Thyroid gland (tissue), 4 donors: Measurements from ENCODE around the gene MATN1. TPM values are rescaled to one million over a fixed set of nuclear protein-coding genes. Genes with fewer than 3 reads are reported as not detected.

Source experiments
- DNase-seq, 2 donors: peaks; one replicate each; pipeline ENCODE4 v3.0.0-alpha.2; 2019
- H3K27ac ChIP-seq, 3 donors: fragments of 200-600 bp; sonication (generic); 1 replicate in 2 of 3; 2 replicates in 1 of 3; pipeline ENCODE4 v1.5.1; 2016 to 2019; ENCODE audit warnings: mild to moderate bottlenecking in 1 of 3, moderate library complexity in 1 of 3
- H3K27me3 ChIP-seq: fragments of 200-600 bp; sonication (generic); one replicate; pipeline ENCODE4 v1.5.1; 2019
- H3K36me3 ChIP-seq, 2 donors: fragments of 200-600 bp; sonication (generic); one replicate each; pipeline ENCODE4 v1.5.1; 2016 to 2019
- H3K4me1 ChIP-seq, 2 donors: fragments of 200-600 bp; sonication (generic); one replicate each; pipeline ENCODE4 v1.5.1; 2017 to 2019
- H3K4me3 ChIP-seq, 3 donors: fragments of 200-600 bp; sonication (generic); replicated peaks in 1 of 3; 1 replicate in 2 of 3; 2 replicates in 1 of 3; pipeline ENCODE4 v1.5.1; 2016; ENCODE audit warnings: mild to moderate bottlenecking in 1 of 3
- H3K9me3 ChIP-seq: fragments of 200-600 bp; sonication (generic); one replicate; pipeline ENCODE4 v1.5.1; 2017
- CTCF ChIP-seq, 6 experiments: fragments of 200-600 bp in 3 of 6; fragments of 450-650 bp in 3 of 6; sonication (generic) in 3 of 6; IDR thresholded peaks; one replicate each; pipeline ENCODE4 v1.5.1; 2016 to 2019; ENCODE audit warnings: antibody characterized with exemption in 6 of 6, mild to moderate bottlenecking in 2 of 6, inconsistent platforms in 1 of 6, moderate library complexity in 1 of 6
- POLR2A ChIP-seq, 2 donors: fragments of 450-650 bp; IDR thresholded peaks; one replicate each; pipeline ENCODE4 v1.6.1; 2017; ENCODE audit warnings: antibody characterized with exemption in 2 of 2, mild to moderate bottlenecking in 2 of 2, moderate library complexity in 1 of 2
- WGBS, 2 donors: methylation state at CpG; one replicate each; pipeline ENCODE4 v1.1.5; 2017; 5-methylcytosine and 5-hydroxymethylcytosine counted together
- intact Hi-C: fragments of 100-400 bp; cut with DNase I; formaldehyde crosslinking; loops from one replicate; pipeline ENCODE4 v1.15.1; 2023
- total RNA-seq, 4 donors: library from RNA; depleted of rRNA; stranded (reverse); fragments of >200 nt; gene quantifications; one replicate each; pipeline ENCODE4 v1.2.3, GENCODE V29; 2016

MATN1 gene
- total RNA-seq, 4 donors from 2014 or later = 0.45 to 3.0 TPM; not detected in 2

- H3K27me3 ChIP-seq = no peaks in the 10 kb centered on the region
- WGBS, 2 donors = 80 to 82% methylated on average over 14 to 16 of the region's 17 CpGs
- H3K27ac ChIP-seq = no peak overlapping the region
- no peak for DNase-seq
- no peaks in the 10 kb centered on the region for H3K36me3 ChIP-seq
- no peaks in the 10 kb centered on the region for H3K9me3 ChIP-seq
- no peak for TF ChIP-seq CTCF (IDR thresholded peaks at IDR 0.05)
- no peak for TF ChIP-seq POLR2A (IDR thresholded peaks at IDR 0.05)
- H3K4me3 ChIP-seq = no peak overlapping the region
- intact Hi-C loops = no loop called here
- peaks cover 9 to 14% of the 10 kb centered on the region in 2 donors for H3K4me1 ChIP-seq
These were observed 5.7 kb upstream of the MATN1 start for GRCh38 chr1:30728832-30729638.

- DNase-seq = no peak
- Histone ChIP-seq H3K9me3 (no peaks in the 10 kb centered on the region), H3K4me3 (no peak overlapping the region), H3K27me3 (no peaks in the 10 kb centered on the region), H3K27ac (peak overlapping the region in 1 of 3 donors; percentile 38), H3K4me1 (peaks cover 6 to 7% of the 10 kb centered on the region in 2 donors), H3K36me3 (no peaks in the 10 kb centered on the region)
- TF ChIP-seq POLR2A (IDR thresholded peaks at IDR 0.05) (no peak), CTCF (IDR thresholded peaks at IDR 0.05) (no peak)
- WGBS, 2 donors = 78 to 84% methylated on average over 8 of the region's 8 CpGs
- intact Hi-C loops = no loop called here
These were observed 5.0 kb upstream of the MATN1 start for GRCh38 chr1:30728340-30728739.

GRCh38 chr1:30727824-30728223 lies 4.4 kb upstream of the MATN1 start:
- H3K9me3 ChIP-seq = no peaks in the 10 kb centered on the region
- H3K36me3 ChIP-seq = no peaks in the 10 kb centered on the region
- intact Hi-C loops = no loop called here
- no peaks in the 10 kb centered on the region for H3K27me3 ChIP-seq
- peaks cover 6% of the 10 kb centered on the region in 2 donors for H3K4me1 ChIP-seq
- 95 to 100% methylated on average over 2 of the region's 2 CpGs for WGBS, 2 donors
- no peak for DNase-seq
- TF ChIP-seq POLR2A (IDR thresholded peaks at IDR 0.05) = no peak
- no peak for TF ChIP-seq CTCF (IDR thresholded peaks at IDR 0.05)
- H3K27ac ChIP-seq = peak overlapping the region in 2 of 3 donors; percentile 38 to 50
- H3K4me3 ChIP-seq = no peak overlapping the region

- DNase-seq = peak; percentile 25 to 32
- Histone ChIP-seq H3K27me3 (no peaks in the 10 kb centered on the region), H3K4me3 (no peak overlapping the region), H3K9me3 (no peaks in the 10 kb centered on the region), H3K36me3 (no peaks in the 10 kb centered on the region), H3K4me1 (peaks cover 6 to 11% of the 10 kb centered on the region in 2 donors), H3K27ac (peak overlapping the region in 2 of 3 donors; percentile 38 to 57)
- intact Hi-C loops = no loop called here
- 60 to 68% methylated on average over 15 of the region's 15 CpGs for WGBS, 2 donors
- no peak for TF ChIP-seq POLR2A (IDR thresholded peaks at IDR 0.05)
- no peak for TF ChIP-seq CTCF (IDR thresholded peaks at IDR 0.05)
These were observed 3.6 kb upstream of the MATN1 start for GRCh38 chr1:30726773-30727684.
